Activated CD8-positive, alpha-beta T cell treated with anti-CD3 and anti-CD28 coated beads for 36 hours (primary cell): Measurements from ENCODE around the gene KCNK6. TPM values are rescaled to one million over a fixed set of nuclear protein-coding genes. Genes with fewer than 3 reads are reported as not detected.

Experiments
- ATAC-seq: fragments of 200-7000 bp; cut with Tn5 transposase; one replicate; pipeline ENCODE4 v1.10.0; 2021; ENCODE audit warnings: mild to moderate bottlenecking, moderate library complexity
- CTCF ChIA-PET: fragments of 350-600 bp; sonication (Branson Sonifier 250); formaldehyde crosslinking; loops from one replicate; lab custom pipeline; 2021; ENCODE audit warnings: antibody characterized with exemption; lab: Charles Lee
- POLR2A ChIA-PET: fragments of 350-600 bp; sonication (Branson Sonifier 250); formaldehyde crosslinking; loops from one replicate; lab custom pipeline; 2021; ENCODE audit warnings: antibody characterized with exemption; lab: Charles Lee
- DNase-seq: peaks from one replicate; pipeline ENCODE4 v3.0.0-alpha.2; 2020
- H3K27ac Mint-ChIP-seq: one replicate; pipeline ENCODE4 v1.8.0; 2021; ENCODE audit warnings: mild to moderate bottlenecking, mixed read lengths
- H3K27me3 Mint-ChIP-seq: one replicate; pipeline ENCODE4 v1.8.0; 2021; ENCODE audit warnings: mixed read lengths
- H3K36me3 Mint-ChIP-seq: one replicate; pipeline ENCODE4 v1.8.0; 2021; ENCODE audit warnings: low read depth, mixed read lengths
- H3K4me1 Mint-ChIP-seq: one replicate; pipeline ENCODE4 v1.8.0; 2021; ENCODE audit warnings: low read depth, mixed read lengths
- H3K4me3 Mint-ChIP-seq: one replicate; pipeline ENCODE4 v1.8.0; 2021; ENCODE audit warnings: mild to moderate bottlenecking, moderate library complexity, mixed read lengths
- H3K9me3 Mint-ChIP-seq: one replicate; pipeline ENCODE4 v1.8.0; 2021; ENCODE audit warnings: mixed read lengths
- CTCF ChIP-seq: fragments of 200-600 bp; IDR thresholded peaks from one replicate; pipeline ENCODE4 v1.8.0; 2022; ENCODE audit warnings: antibody characterized with exemption, mild to moderate bottlenecking
- intact Hi-C: fragments of 100-400 bp; cut with micrococcal nuclease; formaldehyde crosslinking; loops from one replicate; pipeline ENCODE4 v1.10.0; 2022
- total RNA-seq, 2 experiments: library from RNA; stranded (reverse); gene quantifications; one replicate each; pipeline ENCODE4 v1.2.3, GENCODE V29; 2021

KCNK6 gene
- total RNA-seq, 2 experiments from 2014 or later: 10.3 to 11.9 TPM

DNA sequence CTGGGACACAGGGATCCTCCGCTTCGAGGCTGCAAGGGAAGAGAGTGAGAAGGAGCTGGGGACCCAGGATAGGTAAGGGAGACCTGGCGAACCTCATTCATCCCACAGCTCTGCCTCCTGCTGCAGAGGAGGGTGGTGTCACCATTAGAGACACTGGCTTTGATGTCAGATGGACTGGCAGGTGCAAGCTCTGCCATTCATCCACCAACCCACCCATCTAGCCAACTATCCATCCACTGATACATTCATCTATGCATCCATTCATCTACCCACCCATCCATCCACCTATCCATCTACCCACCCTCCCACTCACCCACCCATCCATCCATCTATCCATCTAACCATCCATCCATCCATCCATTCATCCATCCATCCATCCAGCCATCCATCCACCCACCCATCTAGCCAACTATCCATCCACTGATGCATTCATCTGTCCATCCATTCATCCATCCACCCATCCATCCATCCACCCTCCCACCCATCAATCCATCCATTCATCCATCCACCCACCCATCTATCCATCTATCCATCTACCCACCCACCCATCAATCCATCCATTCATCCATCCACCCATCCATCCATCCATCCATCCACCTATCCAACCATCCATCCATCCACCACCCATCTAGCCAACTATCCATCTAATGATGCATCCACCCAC lies 9.9 kb upstream of the KCNK6 start:
- no peak overlapping the region for H3K27ac Mint-ChIP-seq

GRCh38 chr19:38310279-38310670 lies 9.4 kb upstream of the KCNK6 start:
- ATAC-seq: no peak
- POLR2A ChIA-PET: interaction anchor here (1.4 kb wide), 1 partner anchor 9 kb away, joined by 4 read pairs; the partner anchor contains the start of gene KCNK6
- Mint-ChIP-seq H3K4me1 (peaks cover 17% of the 10 kb centered on the region), H3K36me3 (peaks cover 10% of the 10 kb centered on the region), H3K27me3 (no peaks in the 10 kb centered on the region), H3K27ac (no peak overlapping the region), H3K4me3 (no peak overlapping the region), H3K9me3 (no peaks in the 10 kb centered on the region)
- TF ChIP-seq CTCF: no peak
- intact Hi-C loops: loop anchor here (10.0 kb wide), 1 partner anchor 45 kb away; the partner anchor contains the start of gene SPINT2
- CTCF ChIA-PET: interaction anchor here (0.8 kb wide), 1 partner anchor 45 kb away, joined by 3 read pairs; no protein-coding TSS in a partner anchor
- DNase-seq: no peak

More for the DNA sequence above, 9.9 kb upstream of the KCNK6 start:
- peaks cover 14% of the 10 kb centered on the region for H3K4me1 Mint-ChIP-seq
- no peaks in the 10 kb centered on the region for H3K27me3 Mint-ChIP-seq
- ChIA-PET CTCF (interaction anchor here (0.8 kb wide), 1 partner anchor 44 kb away, joined by 3 read pairs; no protein-coding TSS in a partner anchor), POLR2A (interaction anchor here (1.4 kb wide), 1 partner anchor 10 kb away, joined by 4 read pairs; the partner anchor contains the start of gene KCNK6)
- TF ChIP-seq CTCF: no peak
- intact Hi-C loops: loop anchor here (10.0 kb wide), 1 partner anchor 45 kb away; the partner anchor contains the start of gene SPINT2
- ATAC-seq (no peak), DNase-seq (no peak)
- H3K36me3 Mint-ChIP-seq: peaks cover 10% of the 10 kb centered on the region
- no peak overlapping the region for H3K4me3 Mint-ChIP-seq
- H3K9me3 Mint-ChIP-seq: no peaks in the 10 kb centered on the region

DNA sequence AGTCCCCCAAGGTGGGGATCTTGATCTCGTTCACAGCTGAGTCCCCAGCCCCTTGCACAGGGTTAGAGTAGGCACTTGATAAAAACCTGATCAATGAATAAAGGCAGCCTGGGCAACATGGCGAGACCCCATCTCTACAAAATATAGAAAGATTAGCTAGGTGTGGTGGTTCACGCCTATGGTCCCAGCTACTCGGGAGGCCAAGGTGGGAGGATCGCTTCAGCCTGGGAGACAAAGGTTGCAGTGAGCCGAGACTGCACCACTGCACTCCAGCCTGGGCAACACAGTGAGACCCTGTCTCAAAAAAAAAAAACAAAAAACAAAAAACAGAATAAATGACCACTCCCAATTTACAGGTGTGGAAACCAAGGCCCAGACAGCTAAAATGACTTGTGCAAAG lies 8.7 kb upstream of the KCNK6 start:
- intact Hi-C loops: loop anchor here (10.0 kb wide), 1 partner anchor 46 kb away; the partner anchor contains the start of gene SPINT2
- Mint-ChIP-seq H3K4me3 (no peak overlapping the region), H3K36me3 (peaks cover 10% of the 10 kb centered on the region), H3K27ac (no peak overlapping the region), H3K9me3 (no peaks in the 10 kb centered on the region), H3K27me3 (no peaks in the 10 kb centered on the region), H3K4me1 (peaks cover 18% of the 10 kb centered on the region)
- DNase-seq: no peak
- POLR2A ChIA-PET: interaction anchor here (0.6 to 1.4 kb wide), 2 partner anchors 9 to 29 kb away, joined by 4 to 5 read pairs; partner anchors contain the start of gene KCNK6
- TF ChIP-seq CTCF: no peak
- CTCF ChIA-PET: no interaction called here
- no peak for ATAC-seq

- ChIA-PET CTCF (no interaction called here), POLR2A (interaction anchor here (1.1 kb wide), 1 partner anchor 52 kb away, joined by 3 read pairs; no protein-coding TSS in a partner anchor)
- Mint-ChIP-seq H3K4me1 (peaks cover 42% of the 10 kb centered on the region), H3K27ac (peak within 1 kb of the TSS; percentile 95), H3K4me3 (peak within 1 kb of the TSS; percentile 95), H3K9me3 (no peaks in the 10 kb centered on the region), H3K36me3 (no peaks in the 10 kb centered on the region), H3K27me3 (no peaks in the 10 kb centered on the region)
- no peak for TF ChIP-seq CTCF
- DNase-seq (peak; percentile 97), ATAC-seq (peak; percentile 96)
- intact Hi-C loops: loop anchor here (10.0 kb wide), 1 partner anchor 51 kb away; the partner anchor contains the start of gene SPINT2
These were observed 3.8 kb upstream of the KCNK6 start, which contains the start of gene YIF1B for GRCh38 chr19:38315657-38316476. Gene YIF1B, minus strand, starts transcription at chr19:38315947. Its CDS starts 30 bp downstream, at chr19:38315917.
